Naive thymus-derived CD4-positive, alpha-beta T cell (primary cell): ENCODE results near the gene CASTOR1. TPM values are rescaled to one million over a fixed set of nuclear protein-coding genes. Genes with fewer than 3 reads are reported as not detected.

Experiments used
- ATAC-seq: fragments of 150-1000 bp; cut with Tn5 transposase; 2 replicates; pipeline ENCODE4 v1.10.0; 2021; ENCODE audit warnings: mild to moderate bottlenecking, moderate library complexity
- CTCF ChIA-PET: fragments of 350-600 bp; sonication (Branson Sonifier 250); formaldehyde crosslinking; loops from one replicate; lab custom pipeline; 2021; ENCODE audit warnings: antibody characterized with exemption; lab: Charles Lee
- POLR2A ChIA-PET: fragments of 350-600 bp; sonication (Branson Sonifier 250); formaldehyde crosslinking; loops from one replicate; lab custom pipeline; 2021; ENCODE audit warnings: antibody characterized with exemption, inconsistent platforms; lab: Charles Lee
- DNase-seq, 9 donors: peaks; one replicate each; pipeline versions ENCODE4 v3.0.0 to v3.0.0-alpha.2; 2020 to 2022; ENCODE audit warnings: mixed read lengths in 1 of 9
- H3K27ac ChIP-seq: one replicate; pipeline ENCODE4 v1.7.0; 2013; ENCODE audit warnings: mild to moderate bottlenecking, low read depth, low read length, moderate library complexity
- H3K27me3 ChIP-seq, 2 donors: one replicate each; pipeline ENCODE4 v1.7.0; 2013; ENCODE audit warnings: low read length in 2 of 2, mild to moderate bottlenecking in 2 of 2, moderate library complexity in 2 of 2; ENCODE audit not compliant: control insufficient read depth in 2 of 2, insufficient read depth in 2 of 2
- H3K36me3 ChIP-seq, 3 experiments: 1 replicate in 2 of 3; 2 replicates in 1 of 3; pipeline ENCODE4 v1.7.0; 2013; ENCODE audit warnings: low read length in 3 of 3, mild to moderate bottlenecking in 3 of 3, moderate library complexity in 1 of 3; ENCODE audit not compliant: insufficient read depth in 3 of 3, control insufficient read depth in 2 of 3
- H3K4me1 ChIP-seq, 2 donors: one replicate each; pipeline ENCODE4 v1.7.0; 2013; ENCODE audit warnings: low read length in 2 of 2, mild to moderate bottlenecking in 2 of 2, moderate library complexity in 1 of 2; ENCODE audit not compliant: control insufficient read depth in 2 of 2, insufficient read depth in 2 of 2
- H3K4me3 ChIP-seq: 2 replicates; pipeline ENCODE4 v1.7.0; 2013; ENCODE audit warnings: mild to moderate bottlenecking, low read length
- H3K9me3 ChIP-seq, 3 experiments: 1 replicate in 2 of 3; 2 replicates in 1 of 3; pipeline ENCODE4 v1.7.0; 2013; ENCODE audit warnings: low read length in 3 of 3; ENCODE audit not compliant: control insufficient read depth in 2 of 3
- H3K27ac Mint-ChIP-seq, 9 donors: one replicate each; pipeline ENCODE4 v1.8.0; 2020 to 2022; ENCODE audit warnings: mixed read lengths in 9 of 9, mild to moderate bottlenecking in 8 of 9, moderate library complexity in 5 of 9, inconsistent platforms in 2 of 9
- H3K27me3 Mint-ChIP-seq, 5 donors: one replicate each; pipeline ENCODE4 v1.8.0; 2021 to 2022; ENCODE audit warnings: mixed read lengths in 5 of 5, mild to moderate bottlenecking in 1 of 5
- H3K36me3 Mint-ChIP-seq, 5 donors: one replicate each; pipeline ENCODE4 v1.8.0; 2020 to 2022; ENCODE audit warnings: mixed read lengths in 5 of 5, mild to moderate bottlenecking in 3 of 5, inconsistent platforms in 1 of 5
- H3K4me1 Mint-ChIP-seq, 7 donors: one replicate each; pipeline ENCODE4 v1.8.0; 2020 to 2022; ENCODE audit warnings: mixed read lengths in 7 of 7, mild to moderate bottlenecking in 3 of 7, inconsistent platforms in 1 of 7
- H3K4me3 Mint-ChIP-seq, 10 donors: one replicate each; pipeline ENCODE4 v1.8.0; 2020 to 2022; ENCODE audit warnings: mild to moderate bottlenecking in 10 of 10, mixed read lengths in 10 of 10, moderate library complexity in 6 of 10, inconsistent platforms in 2 of 10
- H3K9me3 Mint-ChIP-seq, 11 donors: one replicate each; pipeline ENCODE4 v1.8.0; 2020 to 2022; ENCODE audit warnings: mixed read lengths in 11 of 11, mild to moderate bottlenecking in 4 of 11, inconsistent platforms in 1 of 11, moderate library complexity in 1 of 11
- intact Hi-C, 2 donors: fragments of 100-400 bp; cut with micrococcal nuclease; formaldehyde crosslinking; loops; one replicate each; pipeline ENCODE4 v1.15.1; 2023
- polyA plus RNA-seq, 2 donors: library from polyadenylated mRNA; unstranded; fragments of 300-500 nt; fragmentation: Illumina TruSeq; gene quantifications; one replicate each; pipeline ENCODE4 v1.2.3, GENCODE V29; 2021
- total RNA-seq, 6 experiments: library from RNA in 5 of 6; stranded (reverse) in 5 of 6; gene quantifications; 1 replicate in 5 of 6; 2 replicates in 1 of 6; pipeline ENCODE4 v1.2.3 and lab custom pipeline; 2021 to 2026

The CASTOR1 gene
- total and polyA plus RNA-seq, 7 experiments from 2014 or later = 12.4 to 43.0 (median 19.0) TPM

DNA sequence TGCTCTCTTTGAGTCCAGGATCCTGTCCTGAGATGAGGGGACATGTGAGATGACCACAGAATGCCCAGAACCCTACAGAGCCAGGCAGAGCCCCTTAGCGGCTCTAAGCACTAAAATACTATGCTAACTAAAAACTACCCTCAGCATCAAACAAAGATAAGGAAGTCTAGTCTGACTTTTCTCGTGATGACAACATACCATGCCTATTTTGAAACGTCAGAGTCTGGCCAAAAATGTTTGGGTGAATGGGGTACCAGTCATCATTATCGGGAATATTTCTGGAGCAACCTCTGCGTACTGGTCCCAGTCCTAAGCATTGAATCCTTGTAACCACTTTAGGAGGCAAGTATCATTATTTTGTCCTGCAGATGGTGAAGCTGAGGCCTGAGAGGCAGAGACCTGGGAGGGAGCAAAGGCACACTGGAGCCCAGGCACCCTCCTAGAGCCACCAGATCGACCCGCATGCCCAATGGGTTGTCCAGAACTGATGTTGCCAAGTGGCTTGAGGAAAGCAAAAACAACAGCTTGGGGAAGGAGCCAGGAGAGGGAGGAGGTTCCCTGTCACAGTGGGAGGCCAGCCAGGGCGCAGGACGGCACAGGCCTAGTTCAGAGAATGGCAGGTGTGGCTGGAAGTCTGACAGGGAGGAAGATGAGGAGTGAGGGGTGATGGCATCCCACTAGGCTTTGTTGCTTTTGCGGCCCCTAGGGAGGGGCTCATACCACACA lies 15.4 kb downstream of the CASTOR1 start:
- peaks cover 30 to 74% (median 38%) of the 10 kb centered on the region in 7 donors for H3K4me1 Mint-ChIP-seq
- DNase-seq (no peak), ATAC-seq (no peak)
- no peaks in the 10 kb centered on the region for H3K9me3 ChIP-seq
- ChIA-PET CTCF (no interaction called here), POLR2A (interaction anchor here (1.5 kb wide), 1 partner anchor 8 kb away, joined by 3 read pairs; no protein-coding TSS in a partner anchor)
- H3K36me3 Mint-ChIP-seq = peaks cover 0 to 44% (median 0%) of the 10 kb centered on the region in 5 donors
- no peaks in the 10 kb centered on the region for H3K27me3 Mint-ChIP-seq
- H3K4me3 Mint-ChIP-seq = peak overlapping the region in 1 of 10 donors; percentile 7
- intact Hi-C loops = no loop called here
- no peaks in the 10 kb centered on the region for H3K27me3 ChIP-seq
- H3K27ac ChIP-seq = no peak overlapping the region
- H3K9me3 Mint-ChIP-seq = peaks cover 0 to 4% (median 0%) of the 10 kb centered on the region in 11 donors
- no peak overlapping the region for H3K4me3 ChIP-seq
- peak overlapping the region in 8 of 9 donors; percentile 24 to 90 (median 66) for H3K27ac Mint-ChIP-seq
- peaks cover 0 to 3% (median 0%) of the 10 kb centered on the region in 3 experiments for H3K36me3 ChIP-seq
- peaks cover 5 to 15% of the 10 kb centered on the region in 2 donors for H3K4me1 ChIP-seq

DNA sequence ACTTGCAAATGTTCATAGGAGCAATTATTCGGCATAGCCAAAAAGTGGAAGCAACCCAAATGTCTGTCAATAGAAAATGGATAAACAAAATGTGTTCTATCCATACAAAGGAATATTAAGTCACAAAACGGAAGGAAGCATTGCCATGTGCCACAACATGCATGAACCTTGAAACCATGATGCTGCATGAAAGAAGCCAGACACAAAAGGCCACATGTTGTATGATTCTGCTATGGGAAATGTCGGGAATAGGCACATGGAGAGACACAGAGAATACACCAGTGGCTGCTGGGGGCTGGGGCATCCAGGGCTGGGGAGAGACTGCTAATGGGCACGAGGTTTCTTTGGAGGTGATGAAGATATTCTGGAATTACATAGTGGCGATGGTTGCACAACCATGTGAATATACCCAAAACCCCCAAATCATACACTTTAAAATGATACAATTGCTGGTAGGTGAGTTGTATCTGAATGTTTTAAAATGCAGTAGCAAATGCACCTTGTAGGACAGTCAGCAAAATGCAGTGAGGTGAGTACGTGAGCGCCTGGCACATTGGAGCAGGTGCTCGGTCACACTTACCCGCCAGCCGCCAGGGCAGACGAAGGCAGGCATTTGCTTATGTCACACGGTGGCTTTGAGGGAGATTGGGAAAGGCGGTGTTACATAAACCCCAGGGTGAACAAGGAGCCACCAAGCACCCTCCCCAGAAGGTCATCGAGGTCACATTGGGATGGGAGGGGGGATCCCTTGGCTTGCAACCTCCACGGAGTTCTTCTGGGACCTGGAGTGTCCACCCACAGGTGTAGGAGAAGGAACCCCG lies 16.3 kb downstream of the CASTOR1 start:
- peaks cover 37 to 76% (median 43%) of the 10 kb centered on the region in 7 donors for H3K4me1 Mint-ChIP-seq
- POLR2A ChIA-PET = no interaction called here

DNA sequence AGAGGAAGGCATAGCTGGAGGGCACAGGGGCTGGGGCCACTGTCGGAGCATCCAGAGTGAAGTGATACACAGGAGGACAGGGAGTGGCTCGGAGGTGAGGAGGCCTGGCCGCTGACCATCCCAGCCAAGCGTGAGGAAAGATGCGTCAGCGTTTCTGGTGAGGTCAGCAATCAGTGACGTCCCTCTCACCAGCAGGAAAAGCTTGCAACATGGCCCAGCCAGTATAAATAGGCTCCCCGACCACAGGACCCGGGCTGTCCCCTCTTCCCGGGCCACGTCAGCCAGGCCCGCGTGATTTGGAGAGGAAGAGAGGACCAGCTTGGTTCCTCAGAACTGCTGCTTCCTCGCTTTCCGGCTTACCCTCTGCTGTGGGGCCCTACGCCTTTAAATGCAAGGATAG lies 18.5 kb downstream of the CASTOR1 start:
- POLR2A ChIA-PET = no interaction called here
- Histone ChIP-seq H3K27me3 (no peaks in the 10 kb centered on the region), H3K36me3 (peaks cover 0 to 8% (median 0%) of the 10 kb centered on the region in 3 experiments), H3K4me3 (no peak overlapping the region), H3K4me1 (peaks cover 19 to 20% of the 10 kb centered on the region in 2 donors), H3K27ac (no peak overlapping the region), H3K9me3 (no peaks in the 10 kb centered on the region)
- H3K9me3 Mint-ChIP-seq = peaks cover 0 to 4% (median 0%) of the 10 kb centered on the region in 11 donors
- DNase-seq (no peak), ATAC-seq (peak; percentile 41)
- H3K36me3 Mint-ChIP-seq = peaks cover 0 to 52% (median 0%) of the 10 kb centered on the region in 5 donors
- peak overlapping the region in 6 of 9 donors; percentile 25 to 78 (median 49) for H3K27ac Mint-ChIP-seq
- H3K27me3 Mint-ChIP-seq = no peaks in the 10 kb centered on the region
- peaks cover 35 to 73% (median 43%) of the 10 kb centered on the region in 7 donors for H3K4me1 Mint-ChIP-seq
- intact Hi-C loops = no loop called here
- H3K4me3 Mint-ChIP-seq = no peak overlapping the region
- CTCF ChIA-PET = interaction anchor here (0.6 kb wide), 1 partner anchor 127 kb away, joined by 3 read pairs; no protein-coding TSS in a partner anchor

More for the DNA sequence above, 16.3 kb downstream of the CASTOR1 start:
- H3K9me3 ChIP-seq = no peaks in the 10 kb centered on the region
- Mint-ChIP-seq H3K27ac (peak overlapping the region; percentile 32 to 90 (median 68)), H3K27me3 (no peaks in the 10 kb centered on the region), H3K4me3 (peak overlapping the region in 2 of 10 donors; percentile 0 to 22), H3K36me3 (peaks cover 0 to 49% (median 0%) of the 10 kb centered on the region in 5 donors), H3K9me3 (peaks cover 0 to 4% (median 0%) of the 10 kb centered on the region in 11 donors)
- ATAC-seq = peak; percentile 31
- peaks cover 0 to 8% (median 0%) of the 10 kb centered on the region in 3 experiments for H3K36me3 ChIP-seq
- DNase-seq = no peak
- peaks cover 6 to 17% of the 10 kb centered on the region in 2 donors for H3K4me1 ChIP-seq
- no peak overlapping the region for H3K27ac ChIP-seq
- CTCF ChIA-PET = no interaction called here
- no peak overlapping the region for H3K4me3 ChIP-seq
- intact Hi-C loops = no loop called here
- no peaks in the 10 kb centered on the region for H3K27me3 ChIP-seq

DNA sequence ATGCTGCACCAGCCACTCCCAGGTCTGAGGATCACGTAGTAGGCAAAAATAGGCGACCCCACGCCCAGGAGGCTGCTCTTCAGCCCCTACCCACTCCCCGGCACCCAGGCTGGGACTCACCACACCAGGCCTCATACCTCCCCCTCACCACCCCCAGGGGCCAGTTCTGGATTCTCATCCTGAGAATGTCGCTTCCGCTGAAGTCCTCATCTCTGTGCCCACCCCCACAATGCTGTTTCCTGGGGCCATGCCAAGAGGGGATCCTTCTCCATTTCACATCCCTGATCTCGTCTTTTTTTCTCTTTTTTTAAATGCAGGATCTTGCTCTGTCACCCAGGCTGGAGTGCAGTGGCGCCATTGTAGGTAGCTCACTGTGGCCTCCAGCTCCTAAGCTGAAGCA lies 21.0 kb downstream of the CASTOR1 start:
- H3K27me3 ChIP-seq = no peaks in the 10 kb centered on the region
- Mint-ChIP-seq H3K9me3 (peaks cover 0 to 4% (median 0%) of the 10 kb centered on the region in 11 donors), H3K4me1 (peaks cover 19 to 59% (median 39%) of the 10 kb centered on the region in 7 donors), H3K27ac (peak overlapping the region; percentile 90 to 100 (median 99)), H3K27me3 (no peaks in the 10 kb centered on the region), H3K4me3 (peak overlapping the region; percentile 46 to 98 (median 94)), H3K36me3 (peaks cover 0 to 59% (median 0%) of the 10 kb centered on the region in 5 donors)
- ATAC-seq (no peak), DNase-seq (no peak)
- POLR2A ChIA-PET = interaction anchor here (2.6 kb wide), 1 partner anchor 10 kb away, joined by 11 read pairs; no protein-coding TSS in a partner anchor
- CTCF ChIA-PET = interaction anchor here (2.1 kb wide), 1 partner anchor 156 kb away, joined by 5 read pairs; no protein-coding TSS in a partner anchor
- no peak overlapping the region for H3K4me3 ChIP-seq
- H3K36me3 ChIP-seq = peaks cover 0 to 8% (median 0%) of the 10 kb centered on the region in 3 experiments
- peak overlapping the region; percentile 94 for H3K27ac ChIP-seq
- H3K9me3 ChIP-seq = no peaks in the 10 kb centered on the region
- H3K4me1 ChIP-seq = peaks cover 22 to 29% of the 10 kb centered on the region in 2 donors
- intact Hi-C loops = loop anchor here (5.0 kb wide), 2 partner anchors 324 to 666 kb away; partner anchors contain the start of genes NF2 (in 1 of the 2) and PES1 (in 1 of the 2)

DNA sequence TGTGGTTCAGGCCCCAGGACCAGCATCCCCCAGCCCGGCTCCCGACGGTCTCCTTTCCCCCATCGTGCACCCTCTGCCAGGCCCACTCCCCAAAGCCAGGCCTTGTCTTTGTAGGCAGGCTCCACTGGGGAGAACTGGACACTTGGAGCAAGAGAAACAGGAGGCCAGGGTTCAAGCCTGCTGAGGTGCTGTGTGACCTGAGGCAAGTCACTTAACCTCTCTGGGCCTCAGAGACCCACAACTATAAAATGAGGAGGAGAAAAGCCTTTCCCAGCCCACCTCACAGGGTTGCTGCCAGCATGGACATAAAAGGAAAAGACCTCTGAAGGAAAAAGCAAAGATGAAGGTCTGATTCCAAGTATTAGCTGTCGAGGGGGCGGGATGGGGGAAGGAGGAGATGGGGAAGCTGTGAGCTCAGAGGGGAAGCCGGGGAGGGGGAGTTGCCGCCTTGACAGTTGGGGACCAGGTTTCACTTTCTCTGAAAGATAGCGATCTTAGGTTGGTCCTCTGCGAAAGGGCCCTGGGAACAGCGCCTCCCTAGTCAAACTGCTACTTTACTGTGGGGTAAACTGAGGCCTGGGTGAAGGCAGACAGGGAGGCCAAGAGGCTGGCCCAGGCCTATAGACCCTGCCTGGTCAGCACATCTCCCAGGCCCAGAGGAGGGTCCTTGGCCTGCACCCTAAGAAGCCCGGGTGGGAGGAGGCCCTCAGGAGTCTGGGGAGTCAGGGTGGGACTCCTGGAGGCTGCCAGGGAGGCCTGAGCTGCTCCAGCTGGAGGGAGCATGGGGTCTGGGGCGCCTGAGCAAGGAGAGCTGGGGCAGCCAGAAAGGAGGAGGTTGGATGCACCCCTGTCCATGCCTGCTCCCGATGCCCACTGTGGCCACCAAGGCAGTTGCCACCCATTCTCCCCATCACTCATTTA lies 21.7 kb downstream of the CASTOR1 start:
- H3K27me3 ChIP-seq = no peaks in the 10 kb centered on the region
- H3K27ac ChIP-seq = peak overlapping the region; percentile 94
- H3K4me3 ChIP-seq = peak overlapping the region; percentile 99
- DNase-seq = peak in 7 of 9 donors; percentile 46 to 77 (median 58)
- H3K9me3 ChIP-seq = no peaks in the 10 kb centered on the region
- CTCF ChIA-PET = interaction anchor here (2.1 to 5.5 kb wide), 2 partner anchors 19 to 156 kb away, joined by 5 to 85 read pairs; partner anchors contain the start of gene CASTOR1
- H3K27me3 Mint-ChIP-seq = no peaks in the 10 kb centered on the region
- ATAC-seq = peak; percentile 14
- H3K27ac Mint-ChIP-seq = peak overlapping the region; percentile 90 to 100 (median 99)
- peaks cover 28 to 36% of the 10 kb centered on the region in 2 donors for H3K4me1 ChIP-seq
- H3K9me3 Mint-ChIP-seq = peaks cover 0 to 4% (median 0%) of the 10 kb centered on the region in 11 donors
- POLR2A ChIA-PET = interaction anchor here (1.0 to 2.6 kb wide), 3 partner anchors 8 to 16 kb away, joined by 3 to 11 read pairs (median 3); no protein-coding TSS in a partner anchor
- peaks cover 0 to 61% (median 0%) of the 10 kb centered on the region in 5 donors for H3K36me3 Mint-ChIP-seq
- peaks cover 0 to 8% (median 0%) of the 10 kb centered on the region in 3 experiments for H3K36me3 ChIP-seq
- intact Hi-C loops = loop anchor here (1.0 to 5.0 kb wide), 6 partner anchors 21 to 665 kb away; partner anchors contain the start of genes CASTOR1 (in 1 of the 2), LIF (in 1 of the 2), NF2 (in 1 of the 2) and PES1 (in 1 of the 2)
- H3K4me1 Mint-ChIP-seq = peaks cover 22 to 59% (median 45%) of the 10 kb centered on the region in 7 donors
- H3K4me3 Mint-ChIP-seq = peak overlapping the region; percentile 88 to 98 (median 96)
